Muscle of arm (tissue), 12 donors: ENCODE data around the gene TNNC1. TPM values are rescaled to one million over a fixed set of nuclear protein-coding genes. Genes with fewer than 3 reads are reported as not detected.

Experiments
- DNase-seq: peaks from one replicate; pipeline ENCODE4 v3.0.0-alpha.2; 2013
- polyA plus RNA-seq, 12 donors: library from polyadenylated mRNA; unstranded; fragments of 120-200 nt; gene quantifications; one replicate each; pipeline ENCODE4 v1.2.1, GENCODE V29; 2013; ENCODE audit not compliant: insufficient read length in 12 of 12

Gene TNNC1
- polyA plus RNA-seq, 12 donors: 327 to 1,063 (median 707) TPM

GRCh38 chr3:52468336-52468735 is 14.5 kb upstream of the TNNC1 start:
- no peak for DNase-seq

- no peak for DNase-seq
Measured at GRCh38 chr3:52463416-52463815, 9.6 kb upstream of the TNNC1 start.

- DNase-seq: no peak
Measured at GRCh38 chr3:52461874-52462273, 8.0 kb upstream of the TNNC1 start.

- DNase-seq: no peak
Measured at GRCh38 chr3:52458770-52459545, 5.1 kb upstream of the TNNC1 start.

- no peak for DNase-seq
Measured at GRCh38 chr3:52458031-52458760, 4.4 kb upstream of the TNNC1 start.

GRCh38 chr3:52456800-52457183 is 3.0 kb upstream of the TNNC1 start:
- no peak for DNase-seq

- peak; percentile 75 for DNase-seq
Measured at GRCh38 chr3:52456169-52456799, 2.4 kb upstream of the TNNC1 start.

GRCh38 chr3:52455283-52456168 is 1.7 kb upstream of the TNNC1 start, which contains the start of gene NISCH:
NISCH (plus strand) TSS chr3:52455604; CDS start chr3:52455642, 38 bp downstream.
- peak; percentile 85 for DNase-seq

GRCh38 chr3:52454938-52455282 is 1.1 kb upstream of the TNNC1 start:
- no peak for DNase-seq

GRCh38 chr3:52454250-52454937 is 553 bp upstream of the TNNC1 start:
- no peak for DNase-seq

GRCh38 chr3:52452570-52453221 is 1.1 kb downstream of the TNNC1 start:
- no peak for DNase-seq

- no peak for DNase-seq
Measured at GRCh38 chr3:52452126-52452525, 1.7 kb downstream of the TNNC1 start.

- DNase-seq: no peak
Measured at GRCh38 chr3:52451237-52452083, 2.4 kb downstream of the TNNC1 start.

GRCh38 chr3:52450489-52451236 is 3.2 kb downstream of the TNNC1 start:
- no peak for DNase-seq

GRCh38 chr3:52447512-52448355 is 6.1 kb downstream of the TNNC1 start:
- DNase-seq: no peak

- DNase-seq: peak; percentile 64
Measured at GRCh38 chr3:52446631-52447511, 7.0 kb downstream of the TNNC1 start.

GRCh38 chr3:52446042-52446441 is 7.8 kb downstream of the TNNC1 start:
- DNase-seq: no peak
